Trophoblast cell (in vitro differentiated cells and primary cell): ENCODE results near the gene PDAP1.
"Not testable (repeated sequence)": the region's sequence is repeated elsewhere in the genome, so short reads cannot be mapped to it uniquely, and the experiment has no call there.

Experiments
- DNase-seq, 2 donors: peaks; one replicate each; pipeline ENCODE4 v3.0.0-alpha.2; 2016
- H2AFZ ChIP-seq: 2 replicates; pipeline ENCODE4 v1.6.1; 2013; ENCODE audit warnings: low read length, moderate library complexity, mild to moderate bottlenecking; ENCODE audit not compliant: insufficient read depth, poor library complexity
- H2AK5ac ChIP-seq: 2 replicates; pipeline ENCODE4 v1.6.1; 2013; ENCODE audit warnings: mild to moderate bottlenecking, low read length
- H2BK120ac ChIP-seq: 2 replicates; pipeline ENCODE4 v1.6.1; 2013; ENCODE audit warnings: low read length, mild to moderate bottlenecking, moderate library complexity; ENCODE audit not compliant: insufficient read depth, poor library complexity
- H2BK12ac ChIP-seq: 2 replicates; pipeline ENCODE4 v1.6.1; 2013; ENCODE audit warnings: mild to moderate bottlenecking, low read length, moderate library complexity
- H2BK5ac ChIP-seq: 2 replicates; pipeline ENCODE4 v1.6.1; 2013; ENCODE audit warnings: low read length, low read depth, moderate library complexity, mild to moderate bottlenecking; ENCODE audit not compliant: poor library complexity
- H3K14ac ChIP-seq: 2 replicates; pipeline ENCODE4 v1.6.1; 2013; ENCODE audit warnings: mild to moderate bottlenecking, low read length
- H3K18ac ChIP-seq: 2 replicates; pipeline ENCODE4 v1.6.1; 2013; ENCODE audit warnings: mild to moderate bottlenecking, low read length
- H3K23ac ChIP-seq: 2 replicates; pipeline ENCODE4 v1.6.1; 2013; ENCODE audit warnings: low read length
- H3K27ac ChIP-seq: 2 replicates; pipeline ENCODE4 v1.5.1; 2013; ENCODE audit warnings: low read depth, mild to moderate bottlenecking, inconsistent platforms, low read length, moderate library complexity
- H3K27me3 ChIP-seq: 2 replicates; pipeline ENCODE4 v1.6.1; 2013; ENCODE audit warnings: inconsistent platforms, mild to moderate bottlenecking, low read length, moderate library complexity; ENCODE audit not compliant: insufficient read depth
- H3K36me3 ChIP-seq, 2 experiments: 1 replicate in 1 of 2; 2 replicates in 1 of 2; pipeline ENCODE4 v1.6.1; 2013; ENCODE audit warnings: low read length in 2 of 2, mild to moderate bottlenecking in 2 of 2, moderate library complexity in 1 of 2; ENCODE audit not compliant: insufficient read depth in 2 of 2, control insufficient read depth in 1 of 2
- H3K4ac ChIP-seq: 2 replicates; pipeline ENCODE4 v1.6.1; 2013; ENCODE audit warnings: low read depth, mild to moderate bottlenecking, low read length, moderate library complexity
- H3K4me1 ChIP-seq, 2 experiments: 1 replicate in 1 of 2; 2 replicates in 1 of 2; pipeline ENCODE4 v1.6.1; 2013; ENCODE audit warnings: low read length in 2 of 2, mild to moderate bottlenecking in 2 of 2, moderate library complexity in 1 of 2; ENCODE audit not compliant: insufficient read depth in 2 of 2, control insufficient read depth in 1 of 2
- H3K4me2 ChIP-seq: 2 replicates; pipeline ENCODE4 v1.6.1; 2013; ENCODE audit warnings: inconsistent platforms, mild to moderate bottlenecking, low read length, moderate library complexity
- H3K4me3 ChIP-seq: 2 replicates; pipeline ENCODE4 v1.5.1; 2013; ENCODE audit warnings: mild to moderate bottlenecking, low read depth, low read length, inconsistent platforms
- H3K79me1 ChIP-seq: one replicate; pipeline ENCODE4 v1.6.1; 2013; ENCODE audit warnings: low read length
- H3K79me2 ChIP-seq: 2 replicates; pipeline ENCODE4 v1.6.1; 2013; ENCODE audit warnings: low read length, mild to moderate bottlenecking; ENCODE audit not compliant: control insufficient read depth, insufficient read depth, poor library complexity
- H3K9ac ChIP-seq: 2 replicates; pipeline ENCODE4 v1.6.1; 2013; ENCODE audit warnings: mild to moderate bottlenecking, low read length
- H3K9me3 ChIP-seq: 2 replicates; pipeline ENCODE4 v1.6.1; 2013; ENCODE audit warnings: low read depth, mild to moderate bottlenecking, control low read depth, inconsistent platforms, low read length; ENCODE audit not compliant: insufficient read depth
- H4K12ac ChIP-seq: 2 replicates; pipeline ENCODE4 v1.6.1; 2013; ENCODE audit warnings: low read depth, mild to moderate bottlenecking, low read length, moderate library complexity
- H4K8ac ChIP-seq: 2 replicates; pipeline ENCODE4 v1.6.1; 2013; ENCODE audit warnings: low read depth, mild to moderate bottlenecking, low read length, moderate library complexity
- H4K91ac ChIP-seq: one replicate; pipeline ENCODE4 v1.6.1; 2013; ENCODE audit warnings: low read depth, mild to moderate bottlenecking, low read length, moderate library complexity
- WGBS: extraction: QIAGEN DNeasy Blood & Tissue Kit; methylation state at CpG from one replicate; pipeline ENCODE4 v1.1.7; 2013; ENCODE audit warnings: missing lambda C conversion rate; ENCODE audit not compliant: insufficient read length, insufficient coverage; ENCODE audit errors: extremely low coverage; 5-methylcytosine and 5-hydroxymethylcytosine counted together

The PDAP1 gene

DNA sequence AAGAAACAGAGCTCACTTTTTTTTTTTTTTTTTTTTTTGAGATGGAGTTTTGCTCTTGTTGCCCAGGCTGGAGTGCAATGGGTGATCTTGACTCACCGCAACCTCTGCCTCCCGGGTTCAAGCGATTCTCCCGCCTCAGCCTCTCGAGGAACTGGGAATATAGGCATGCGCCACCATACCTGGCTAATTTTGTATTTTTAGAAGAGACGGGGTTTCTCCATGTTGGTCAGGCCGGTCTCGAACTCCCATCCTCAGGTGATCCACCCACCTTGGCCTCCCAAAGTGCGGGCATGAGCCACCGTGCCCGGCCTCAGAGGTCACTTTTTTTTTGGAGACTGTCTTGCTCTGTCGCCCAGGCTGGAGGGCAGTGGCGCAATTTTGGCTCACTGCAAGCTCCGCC is 49.9 kb downstream of the PDAP1 start:
- not testable (repeated sequence) for H4K91ac ChIP-seq, H2BK12ac ChIP-seq, H3K4me3 ChIP-seq, H2BK5ac ChIP-seq, DNase-seq, H2AK5ac ChIP-seq, H4K12ac ChIP-seq, H3K9ac ChIP-seq, H3K79me2 ChIP-seq, H4K8ac ChIP-seq, H2BK120ac ChIP-seq, H3K9me3 ChIP-seq, H3K27ac ChIP-seq, H2AFZ ChIP-seq, H3K23ac ChIP-seq, H3K4me1 ChIP-seq, H3K14ac ChIP-seq, H3K18ac ChIP-seq, H3K79me1 ChIP-seq, H3K27me3 ChIP-seq, H3K4me2 ChIP-seq, H3K4ac ChIP-seq
- peaks cover 49 to 62% of the 10 kb centered on the region in 2 experiments for H3K36me3 ChIP-seq
- no CpG with 5 or more reads among the region's 15 CpGs for WGBS

DNA sequence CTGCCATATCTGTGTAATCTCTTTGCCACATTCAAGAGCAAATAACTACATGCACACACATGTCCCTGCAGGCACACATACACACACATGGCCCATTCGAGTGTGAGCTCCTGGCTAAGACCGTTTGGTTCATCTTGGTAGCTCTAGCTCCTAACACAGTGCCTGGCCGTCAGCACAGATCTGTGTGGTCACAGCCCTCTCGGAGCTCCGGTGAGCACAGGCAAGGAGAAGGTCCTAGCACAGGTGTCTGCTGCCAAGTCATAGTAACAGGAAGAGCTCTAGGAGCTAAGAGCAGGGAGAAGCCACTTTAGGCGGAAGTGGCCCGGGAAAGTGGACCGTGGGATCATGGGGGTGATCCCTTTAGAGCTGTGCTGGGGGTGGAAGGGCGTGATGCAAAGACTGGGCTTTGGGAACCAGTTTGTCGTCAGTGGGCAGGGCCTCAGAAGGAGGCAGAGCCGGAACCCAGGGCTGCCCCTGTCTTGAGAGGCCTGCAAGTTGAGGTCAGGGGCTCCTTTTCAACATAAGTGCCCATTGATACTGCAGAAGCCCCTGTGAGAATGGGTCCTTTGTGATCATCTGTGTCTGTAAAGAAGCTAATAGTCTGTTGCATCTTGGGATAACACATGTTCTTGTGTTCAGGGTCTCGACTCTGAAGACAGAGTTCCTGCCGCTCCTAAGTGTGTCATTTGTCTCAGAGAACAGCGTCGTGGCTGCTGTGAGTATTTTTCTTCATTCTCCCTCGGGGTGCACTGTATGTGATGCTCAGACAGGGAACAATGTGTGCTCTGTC is 50.5 kb downstream of the PDAP1 start:
- H3K4ac ChIP-seq, result no peak overlapping the region
- H3K79me2 ChIP-seq, result no peaks in the 10 kb centered on the region
- no peak overlapping the region for H3K23ac ChIP-seq
- no peak overlapping the region for H2BK12ac ChIP-seq
- peaks cover 3% of the 10 kb centered on the region for H3K9me3 ChIP-seq
- H3K4me1 ChIP-seq, result no peaks in the 10 kb centered on the region
- H3K79me1 ChIP-seq, result no peaks in the 10 kb centered on the region
- H4K91ac ChIP-seq, result no peak overlapping the region
- DNase-seq, result no peak
- no peak overlapping the region for H2BK5ac ChIP-seq
- no peak overlapping the region for H2AK5ac ChIP-seq
- no peak overlapping the region for H2BK120ac ChIP-seq
- H3K14ac ChIP-seq, result no peak overlapping the region
- no peak overlapping the region for H2AFZ ChIP-seq
- H4K12ac ChIP-seq, result no peak overlapping the region
- H4K8ac ChIP-seq, result no peak overlapping the region
- H3K27ac ChIP-seq, result no peak overlapping the region
- H3K4me3 ChIP-seq, result no peak overlapping the region
- WGBS, result no CpG with 5 or more reads among the region's 16 CpGs
- H3K36me3 ChIP-seq, result peaks cover 50 to 62% of the 10 kb centered on the region in 2 experiments
- H3K9ac ChIP-seq, result no peak overlapping the region
- H3K27me3 ChIP-seq, result no peaks in the 10 kb centered on the region
- no peak overlapping the region for H3K18ac ChIP-seq
- H3K4me2 ChIP-seq, result no peak overlapping the region

DNA sequence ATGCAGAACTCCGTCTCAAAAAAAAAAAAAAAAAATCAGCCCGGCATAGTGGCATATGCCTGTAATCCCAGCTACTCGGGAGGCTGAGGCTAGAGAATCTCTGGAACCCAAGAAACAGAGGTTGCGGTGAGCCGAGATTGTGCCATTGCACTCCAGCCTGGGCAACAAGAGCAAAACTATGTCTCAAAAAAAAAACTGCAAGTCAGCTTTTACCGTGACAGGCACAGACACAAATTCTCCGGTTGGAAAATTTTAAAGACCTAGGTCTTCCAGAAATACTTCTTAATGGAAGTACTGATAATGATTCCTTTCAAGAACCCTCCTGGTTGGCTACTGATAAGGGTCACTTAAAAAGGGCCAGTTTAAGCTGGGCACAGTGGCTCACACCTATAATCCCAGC is 53.3 kb downstream of the PDAP1 start:
- Histone ChIP-seq H3K27me3 (no peaks in the 10 kb centered on the region), H3K79me1 (no peaks in the 10 kb centered on the region), H3K36me3 (peaks cover 55 to 66% of the 10 kb centered on the region in 2 experiments), H2BK12ac (no peak overlapping the region), H3K9me3 (peaks cover 3% of the 10 kb centered on the region), H3K4me2 (no peak overlapping the region), H3K14ac (no peak overlapping the region), H2AFZ (no peak overlapping the region), H3K4me1 (no peaks in the 10 kb centered on the region), H4K8ac (no peak overlapping the region), H3K4me3 (no peak overlapping the region), H2BK5ac (no peak overlapping the region), H3K23ac (no peak overlapping the region), H3K18ac (no peak overlapping the region), H4K91ac (no peak overlapping the region), H3K27ac (no peak overlapping the region), H2AK5ac (no peak overlapping the region), H3K4ac (no peak overlapping the region), H4K12ac (no peak overlapping the region), H3K79me2 (no peaks in the 10 kb centered on the region), H3K9ac (no peak overlapping the region), H2BK120ac (no peak overlapping the region)
- no CpG with 5 or more reads among the region's 7 CpGs for WGBS
- no peak for DNase-seq

DNA sequence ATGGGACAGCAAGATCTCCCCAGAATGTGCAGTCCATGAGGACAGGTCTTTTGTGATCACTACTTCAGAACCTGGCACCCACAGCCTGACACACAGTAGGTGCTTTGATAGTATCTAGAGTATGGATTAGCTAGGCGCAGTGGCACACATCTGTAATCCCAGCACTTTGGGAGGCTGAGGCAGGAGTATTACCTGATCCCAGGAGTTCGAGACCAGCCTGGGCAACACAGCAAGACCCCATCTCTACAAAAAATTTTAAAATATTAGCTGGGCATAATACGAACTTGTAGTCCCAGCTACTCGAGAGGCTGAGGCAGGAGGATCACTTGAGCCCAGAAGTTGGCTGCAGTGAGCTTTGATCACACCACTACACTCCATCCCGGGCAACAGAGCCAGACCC is 56.1 kb downstream of the PDAP1 start:
- Histone ChIP-seq H3K79me2 (no peaks in the 10 kb centered on the region), H3K27me3 (no peaks in the 10 kb centered on the region), H4K8ac (no peak overlapping the region), H3K4me3 (no peak overlapping the region), H3K4me2 (no peak overlapping the region), H4K12ac (no peak overlapping the region), H4K91ac (no peak overlapping the region), H2BK120ac (no peak overlapping the region), H3K27ac (no peak overlapping the region), H3K4ac (no peak overlapping the region), H3K18ac (no peak overlapping the region), H2BK5ac (no peak overlapping the region), H2AK5ac (no peak overlapping the region), H3K9me3 (no peaks in the 10 kb centered on the region), H3K79me1 (no peaks in the 10 kb centered on the region), H2AFZ (no peak overlapping the region), H3K23ac (no peak overlapping the region), H3K36me3 (peaks cover 42 to 56% of the 10 kb centered on the region in 2 experiments), H3K4me1 (no peaks in the 10 kb centered on the region), H3K9ac (no peak overlapping the region), H2BK12ac (no peak overlapping the region), H3K14ac (no peak overlapping the region)
- DNase-seq, result no peak
- WGBS, result no CpG with 5 or more reads among the region's 5 CpGs
